NCI-H2171 treated with DMSO at 0.1 percent for 48 hours (cell line): Measurements from ENCODE around the gene COPZ1.
"Not testable (repeated sequence)": the region's sequence is repeated elsewhere in the genome, so short reads cannot be mapped to it uniquely, and the experiment has no call there.

ENCODE experiments used
- DNase-seq: peaks from one replicate; lab custom pipeline; 2025; lab: John Stamatoyannopoulos, UW

Gene COPZ1

DNA sequence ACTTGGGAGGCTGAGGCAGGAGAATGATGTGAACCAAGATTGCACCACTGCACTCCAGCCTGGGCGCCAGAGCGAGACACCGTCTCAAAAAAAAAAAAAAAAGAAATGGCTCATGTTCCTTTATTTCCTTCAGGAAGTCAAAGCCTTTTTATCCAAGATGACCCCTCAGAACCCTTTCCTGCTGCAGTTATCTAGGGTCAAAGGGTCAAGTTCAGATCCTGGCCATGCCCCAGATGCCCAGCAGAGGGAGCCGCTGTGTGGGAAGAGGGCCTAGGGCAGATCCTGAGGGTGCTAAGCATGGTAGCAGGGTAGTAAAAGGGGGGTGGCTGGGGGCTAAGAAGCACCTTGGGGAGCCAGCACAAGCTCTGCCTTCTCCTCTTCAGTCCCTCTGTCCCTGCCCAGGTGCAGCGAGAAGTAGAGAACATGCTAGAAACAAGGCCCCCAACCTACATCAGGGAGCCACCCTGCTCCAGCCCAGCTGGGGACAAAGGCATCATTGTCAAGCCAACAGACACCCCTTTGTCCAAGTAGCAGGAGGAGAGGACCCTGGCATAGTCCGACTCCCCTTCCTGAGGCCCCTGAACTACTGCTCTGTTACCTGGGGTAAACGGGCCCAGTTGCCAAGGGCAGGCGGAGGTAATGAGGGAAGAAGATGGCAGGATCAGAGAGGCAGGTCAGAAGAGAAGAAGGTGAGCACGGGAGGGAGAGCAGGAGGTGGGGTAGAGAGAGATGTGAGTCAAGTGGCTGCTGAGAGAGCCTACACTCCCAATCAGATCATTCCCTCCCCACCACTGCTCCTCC lies 30.6 kb upstream of the COPZ1 start:
- no peak for DNase-seq

DNA sequence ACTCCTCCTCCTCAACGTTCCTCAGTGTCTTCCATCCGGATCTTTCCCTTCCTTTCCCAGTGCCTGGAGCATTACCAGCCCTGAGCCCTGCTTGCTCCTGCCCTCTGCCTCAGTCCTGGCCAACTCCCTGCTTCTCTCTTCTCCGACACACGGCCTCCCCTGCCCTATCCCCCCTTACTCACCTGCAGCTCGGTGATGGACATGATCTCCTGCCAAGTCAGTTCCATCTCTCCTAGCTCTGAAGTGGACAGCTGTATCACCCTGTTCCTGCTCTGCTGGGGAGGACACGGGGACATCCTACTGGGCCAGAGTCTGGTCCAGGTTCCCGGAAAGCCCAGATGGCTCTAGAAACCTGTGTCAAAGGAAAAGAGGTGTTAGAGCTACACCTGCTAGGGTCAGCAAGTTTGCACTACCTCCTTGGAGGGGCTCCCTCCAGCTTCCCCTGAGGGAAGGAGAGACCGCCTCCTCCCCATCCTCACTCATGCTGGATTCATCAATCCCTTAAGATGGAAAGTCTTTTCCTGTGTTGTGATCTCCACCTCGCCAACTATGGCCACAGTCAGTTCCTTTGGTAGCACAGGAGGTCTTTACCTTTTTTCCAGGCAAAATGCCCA lies 29.9 kb upstream of the COPZ1 start:
- no peak for DNase-seq

DNA sequence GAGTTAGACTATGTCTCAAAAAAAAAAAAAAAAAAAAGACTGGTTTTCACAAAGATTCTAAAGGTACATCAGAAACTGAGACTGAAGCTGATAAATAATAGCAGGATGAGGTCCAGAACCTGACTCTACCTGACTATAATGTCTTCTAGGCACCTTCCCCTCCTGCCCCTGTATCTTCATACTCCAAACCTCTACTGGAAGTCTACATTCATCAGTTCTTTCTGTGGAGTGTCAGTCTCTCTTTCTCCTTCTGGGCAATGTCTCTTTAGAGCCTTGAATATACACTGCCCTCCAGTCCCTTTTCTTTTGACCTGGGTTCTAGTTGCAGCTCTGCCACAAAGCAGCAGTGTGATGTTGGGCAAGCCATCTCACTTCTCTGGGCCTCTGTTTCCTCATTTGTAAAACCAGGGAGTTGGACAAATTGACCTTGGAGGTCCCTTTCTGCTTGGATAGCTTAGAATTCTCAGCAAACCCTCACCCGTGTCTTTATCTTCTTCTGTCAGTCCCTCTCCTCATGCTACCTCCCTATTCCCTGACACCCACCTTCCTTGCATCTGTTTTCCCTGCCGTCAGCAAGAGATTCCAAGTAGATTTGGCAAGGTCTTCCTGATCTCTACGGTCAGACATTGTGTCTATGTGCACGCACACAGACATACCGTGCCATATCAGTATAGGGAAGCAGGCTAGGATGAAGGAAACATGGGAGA lies 28.4 kb upstream of the COPZ1 start:
- DNase-seq, result no peak

DNA sequence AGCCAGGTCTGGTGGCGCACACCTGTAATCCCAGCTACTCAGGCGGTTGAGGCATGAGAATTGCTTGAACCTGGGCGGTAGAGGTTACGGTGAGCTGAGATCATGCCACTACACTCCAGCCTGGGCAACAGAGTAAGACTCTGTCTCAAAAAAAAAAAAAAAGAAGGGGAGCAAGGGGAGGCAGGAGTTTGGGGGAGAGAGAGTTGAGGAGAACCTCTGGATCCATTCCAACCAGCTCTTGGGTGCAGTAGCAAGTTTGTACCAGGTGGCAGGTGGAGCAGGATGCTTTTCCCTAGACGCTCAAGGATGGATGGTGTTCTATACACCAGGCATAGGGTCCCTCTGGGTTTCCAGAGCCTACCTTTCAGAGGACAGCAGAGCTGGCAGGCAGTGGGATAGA lies 26.0 kb upstream of the COPZ1 start:
- DNase-seq, result no peak

DNA sequence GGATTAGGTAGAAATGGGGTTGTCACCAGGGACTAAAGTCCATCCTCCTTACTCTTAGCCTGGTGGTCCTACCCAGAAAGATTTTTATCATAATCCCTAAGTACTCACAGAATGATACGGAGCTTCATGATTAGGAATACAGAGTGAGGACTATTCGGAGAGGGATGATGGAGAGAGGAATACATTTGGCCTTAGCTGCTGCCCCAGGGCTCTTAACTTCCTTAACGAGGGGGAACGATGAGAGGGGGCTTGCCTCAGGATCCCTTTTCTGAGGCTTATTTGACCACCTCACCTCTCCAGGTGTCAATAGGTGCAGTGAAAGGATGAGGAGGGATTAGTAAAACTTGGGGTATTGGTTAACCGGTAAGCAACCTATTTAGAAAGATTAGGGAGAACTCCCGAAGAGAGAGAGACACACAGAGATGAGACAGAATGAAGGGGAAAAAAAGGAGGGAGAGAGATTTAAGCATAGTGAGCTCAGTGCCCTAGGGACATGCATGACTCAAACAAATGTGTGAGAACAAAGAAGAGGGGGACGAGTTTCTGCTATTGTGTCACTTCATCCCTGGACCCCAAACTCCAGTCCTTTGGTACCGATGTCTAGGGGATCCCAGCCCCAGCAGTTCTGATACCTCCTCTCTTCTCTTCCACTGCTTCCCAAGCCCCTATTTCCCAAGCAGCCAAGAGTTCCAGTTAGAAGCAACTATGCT lies 25.3 kb upstream of the COPZ1 start:
- DNase-seq, result no peak

DNA sequence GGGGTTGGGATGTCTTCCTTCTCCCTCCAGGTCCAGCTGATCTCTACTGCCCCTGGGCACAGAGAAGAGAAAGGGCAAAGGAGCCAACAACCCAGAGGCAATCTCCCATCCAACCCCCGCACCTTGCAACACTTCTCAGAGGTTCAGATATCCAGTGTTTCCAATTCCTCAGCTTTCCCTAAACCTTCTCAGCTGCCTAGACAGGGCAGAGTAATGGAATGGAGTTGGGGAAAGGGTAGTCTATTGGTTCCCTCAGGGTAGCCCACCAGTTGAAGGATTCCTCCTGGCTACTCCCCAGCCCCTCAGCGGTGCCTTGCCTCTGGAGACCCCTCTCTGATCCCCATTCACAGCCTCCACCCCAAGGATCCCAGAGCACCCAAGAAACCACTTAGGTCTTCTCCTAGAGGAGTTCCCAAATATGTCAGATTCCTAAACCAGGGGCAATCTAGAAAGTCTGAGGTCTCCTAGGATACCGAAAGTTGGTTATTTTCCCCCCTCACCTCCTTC lies 24.7 kb upstream of the COPZ1 start:
- DNase-seq, result no peak

DNA sequence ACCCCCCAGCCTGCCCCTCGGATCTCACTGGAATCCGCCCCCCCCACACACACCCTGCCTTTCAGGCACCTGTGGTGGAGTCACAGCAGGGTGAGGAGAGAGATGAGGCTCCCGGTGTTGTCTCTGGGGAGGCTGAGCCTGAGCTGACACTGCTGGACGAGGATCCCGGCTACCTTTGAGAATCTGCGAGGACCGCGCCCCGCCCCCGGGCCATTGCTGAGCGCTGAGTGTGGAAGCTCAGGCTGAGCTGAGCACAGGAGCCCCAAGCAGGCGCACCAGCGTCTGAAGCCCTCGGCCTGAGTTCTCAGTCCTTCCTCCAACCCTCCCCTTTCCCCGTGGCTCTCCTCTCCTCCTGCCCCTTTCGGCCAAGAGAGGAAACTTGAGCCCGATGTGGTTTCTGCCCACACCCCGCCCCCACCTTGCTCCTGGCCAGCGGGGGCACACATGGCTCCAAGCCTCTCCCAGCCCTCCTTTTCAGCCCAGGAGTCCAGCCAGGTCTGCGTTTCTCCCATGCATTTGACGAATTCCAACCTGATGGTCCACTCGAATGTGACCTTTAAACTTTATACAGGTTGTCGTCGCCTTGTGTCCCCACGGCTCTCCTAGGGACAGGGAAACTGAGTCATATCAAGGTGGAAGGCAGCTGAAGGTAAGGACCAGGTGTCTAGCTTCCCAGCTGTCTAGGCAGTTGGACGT lies 24.1 kb upstream of the COPZ1 start, which contains the start of gene NFE2:
TSS of gene NFE2 (minus strand) at position 284 of the 696 bp plus-strand sequence. CDS start 5,767 bp downstream, outside the sequence.
- DNase-seq, result no peak

DNA sequence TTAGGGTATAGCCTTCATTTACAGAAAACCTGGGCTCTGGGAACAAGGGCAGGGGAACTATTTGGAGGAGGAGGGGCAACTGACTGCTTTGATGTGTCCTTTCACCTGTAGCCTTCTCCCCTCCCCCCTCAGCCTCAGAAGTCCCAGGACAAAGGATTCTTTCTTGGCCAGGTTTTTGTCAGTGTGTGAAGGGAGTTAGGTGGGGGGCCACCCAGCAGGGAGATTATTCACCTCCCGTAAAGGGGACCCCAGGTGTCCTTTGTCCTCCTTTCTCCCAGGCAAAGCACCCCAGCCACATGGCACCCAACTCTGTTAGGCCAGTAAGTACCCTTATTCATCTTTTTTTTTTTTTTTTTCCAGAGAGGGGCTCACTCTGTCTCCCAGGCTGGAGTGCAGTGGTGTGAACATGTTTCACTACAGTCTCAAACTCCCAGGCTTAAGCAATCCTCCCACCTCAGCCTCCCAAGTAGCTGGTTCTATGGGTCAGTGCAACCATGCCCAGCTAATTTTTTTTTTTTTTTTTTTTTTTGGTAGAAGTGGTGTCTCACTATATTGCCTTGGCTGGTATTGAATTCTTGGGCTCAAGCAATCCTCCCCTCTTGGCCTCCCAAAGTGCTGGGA lies 23.4 kb upstream of the COPZ1 start:
- no peak for DNase-seq

DNA sequence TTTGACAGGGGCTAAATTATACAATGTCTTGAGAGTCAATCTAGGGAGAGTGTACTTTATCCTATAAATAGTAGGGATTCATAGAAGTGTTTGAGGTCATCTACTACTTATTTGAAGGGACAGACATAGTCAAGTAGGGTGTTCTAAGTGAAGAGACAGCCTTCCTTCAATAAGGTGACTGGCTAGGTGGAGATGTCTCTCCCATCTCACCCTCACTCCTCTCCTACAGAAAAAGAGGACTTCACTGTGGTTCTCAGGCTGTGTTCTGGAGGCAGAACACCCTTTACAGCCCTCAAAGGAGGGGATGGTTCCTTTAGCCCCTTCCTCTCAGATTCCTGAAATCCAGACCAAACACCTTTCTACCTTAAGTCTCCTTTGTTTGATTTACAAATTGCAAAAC lies 21.3 kb upstream of the COPZ1 start:
- DNase-seq, result no peak

DNA sequence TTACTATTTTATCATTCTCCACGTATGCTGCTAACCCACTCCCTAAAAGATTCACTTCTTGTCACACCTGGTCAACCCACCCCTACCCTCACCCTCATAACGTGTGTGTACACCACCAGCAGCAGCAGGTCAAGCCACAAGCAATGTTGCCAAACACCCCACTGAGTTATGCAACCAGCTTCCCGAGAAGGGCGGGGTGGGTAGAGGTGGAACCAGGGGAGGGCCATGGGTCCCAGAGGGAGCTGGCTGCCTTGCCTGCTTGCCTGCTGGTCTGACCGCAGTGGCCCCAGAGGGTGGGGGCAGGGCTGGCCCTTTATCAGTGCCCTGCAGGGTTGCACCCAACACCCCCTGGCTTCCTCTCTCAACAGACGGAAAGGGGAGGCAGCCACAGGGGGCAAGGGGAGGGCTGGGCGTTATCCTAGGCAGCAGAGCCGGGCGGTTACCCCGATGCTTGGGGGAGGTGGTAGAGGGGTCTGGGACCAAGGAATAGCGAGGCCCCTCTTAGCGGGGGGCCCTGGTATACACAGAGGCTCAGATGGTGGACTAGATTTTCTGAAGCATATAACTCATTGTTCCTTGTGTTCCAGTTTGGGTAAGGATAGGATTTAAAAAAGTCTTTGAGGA lies 20.6 kb upstream of the COPZ1 start:
- DNase-seq, result no peak

DNA sequence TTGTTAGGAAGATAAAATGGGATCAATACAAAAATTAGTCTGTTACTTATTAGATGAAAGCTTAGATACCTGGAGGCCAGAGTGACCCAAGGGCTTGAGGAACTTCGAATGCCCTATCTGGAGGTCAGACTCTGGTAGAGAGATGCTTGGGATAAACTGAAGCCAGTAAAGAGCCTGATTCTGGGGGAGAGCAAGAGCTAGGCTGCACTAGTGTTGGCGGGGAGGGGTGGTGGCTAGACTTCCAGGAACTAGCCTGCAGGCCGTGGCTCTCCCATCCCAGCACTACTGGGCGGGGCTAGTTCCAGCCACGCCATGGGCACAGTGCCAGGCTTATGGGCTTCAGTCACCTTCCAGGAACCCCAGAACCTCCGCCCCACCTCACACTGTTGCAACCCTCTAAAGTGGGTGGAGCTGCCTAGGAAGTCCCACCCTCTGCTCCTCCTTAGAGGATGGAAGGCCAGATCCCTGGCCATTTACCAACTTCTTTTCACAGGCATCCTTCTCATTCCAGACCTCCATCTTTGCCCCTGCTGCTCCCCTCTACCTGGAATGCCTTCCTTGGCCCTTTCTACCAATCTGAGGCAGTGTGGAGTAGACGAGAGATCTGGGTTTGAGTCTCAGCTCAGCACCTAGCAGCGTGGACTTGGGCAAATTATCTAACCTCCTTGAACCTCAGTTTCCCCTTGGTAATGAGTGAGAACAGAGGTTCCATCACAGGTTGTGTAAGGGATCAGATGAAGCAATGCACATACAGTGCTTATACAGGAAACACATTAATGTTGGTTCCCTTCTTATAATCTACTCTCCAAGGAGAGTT lies 17.8 kb upstream of the COPZ1 start:
- DNase-seq, result no peak

DNA sequence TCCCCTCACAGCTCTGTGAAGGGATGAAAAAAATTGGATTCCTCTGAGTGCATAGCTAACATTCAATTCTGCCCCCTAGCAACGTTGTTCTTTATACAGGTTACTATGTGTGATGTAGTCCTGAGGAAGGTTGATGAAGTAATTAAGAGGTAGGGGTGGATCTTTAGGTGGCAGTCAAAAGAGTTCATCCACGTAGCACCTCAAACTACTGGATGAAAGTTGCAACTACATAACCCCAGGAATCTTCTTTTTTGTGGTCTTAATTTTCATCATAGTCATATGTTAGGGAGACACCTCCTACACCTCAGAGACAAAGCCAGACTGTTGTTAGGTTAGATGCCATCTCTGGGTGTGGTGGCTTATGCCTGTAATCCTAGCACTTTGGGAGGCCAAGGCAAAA lies 13.9 kb upstream of the COPZ1 start:
- no peak for DNase-seq

DNA sequence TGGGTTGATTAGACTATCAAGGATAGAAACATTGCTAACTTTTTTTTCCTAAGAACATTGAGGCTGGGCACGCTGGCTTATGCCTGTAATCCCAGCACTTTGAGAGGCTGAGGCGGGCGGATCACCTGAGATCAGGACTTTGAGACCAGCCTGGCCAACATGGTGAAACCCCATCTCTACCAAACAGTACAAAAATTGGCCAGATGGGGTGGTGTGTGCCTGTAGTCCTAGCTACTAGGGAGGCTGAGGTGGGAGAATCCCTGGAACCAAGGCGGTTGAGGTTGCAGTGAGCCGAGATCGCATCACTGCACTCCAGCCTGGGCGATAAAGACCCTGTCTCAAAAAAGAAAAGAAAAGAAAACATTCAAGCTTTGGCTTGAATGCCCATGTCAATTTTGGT lies 12.6 kb upstream of the COPZ1 start:
- DNase-seq, result not testable (repeated sequence)

DNA sequence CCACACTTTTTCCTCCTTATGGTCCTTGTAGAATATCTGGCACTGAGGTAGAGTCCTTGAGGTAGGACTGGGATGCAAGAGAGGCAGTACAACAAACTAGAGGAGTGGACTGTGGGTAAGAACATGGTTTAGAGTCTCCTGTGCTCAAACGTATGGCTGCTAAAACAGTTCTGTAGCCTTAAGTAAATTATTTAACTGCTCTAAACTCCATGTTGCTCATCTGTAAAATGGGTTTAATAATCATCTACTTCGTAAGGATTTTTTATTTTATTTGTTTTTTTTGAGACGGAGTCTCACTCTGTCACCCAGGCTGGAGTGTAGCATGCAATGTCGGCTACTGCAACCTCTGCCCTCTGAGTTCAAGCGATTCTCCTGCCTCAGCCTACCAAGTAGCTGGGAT lies 3.6 kb upstream of the COPZ1 start:
- DNase-seq, result no peak

DNA sequence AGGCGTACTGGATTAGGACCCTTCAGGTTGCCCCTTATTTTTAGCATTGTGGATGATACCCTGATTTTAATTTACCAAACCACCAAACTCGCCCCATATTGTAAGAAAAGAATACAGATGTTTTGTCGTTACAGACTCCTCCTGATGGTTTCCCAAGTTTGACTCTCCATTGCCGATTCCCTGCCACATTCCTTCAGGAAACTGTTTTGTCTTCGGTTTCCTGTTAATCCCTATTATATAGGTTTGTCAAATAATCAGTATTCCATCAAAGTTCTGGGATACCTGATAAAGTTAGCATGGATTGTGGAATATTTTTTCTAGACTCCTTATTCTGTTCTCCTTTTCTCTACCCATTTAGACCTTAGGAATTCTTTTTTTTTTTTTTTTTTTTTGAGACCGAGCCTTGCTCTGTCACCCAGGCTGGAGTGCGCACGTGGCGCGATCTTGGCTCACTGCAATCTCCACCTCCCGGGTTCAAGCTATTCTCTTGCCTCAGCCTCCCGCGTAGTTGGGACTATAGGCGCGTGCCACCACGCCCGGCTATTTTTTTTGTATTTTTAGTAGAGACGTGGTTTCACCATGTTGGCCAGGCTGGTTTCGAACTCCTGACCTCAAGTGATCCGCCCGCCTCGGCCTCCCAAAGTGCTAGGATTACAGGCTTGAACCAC lies 645 bp downstream of the COPZ1 start:
- DNase-seq, result not testable (repeated sequence)

DNA sequence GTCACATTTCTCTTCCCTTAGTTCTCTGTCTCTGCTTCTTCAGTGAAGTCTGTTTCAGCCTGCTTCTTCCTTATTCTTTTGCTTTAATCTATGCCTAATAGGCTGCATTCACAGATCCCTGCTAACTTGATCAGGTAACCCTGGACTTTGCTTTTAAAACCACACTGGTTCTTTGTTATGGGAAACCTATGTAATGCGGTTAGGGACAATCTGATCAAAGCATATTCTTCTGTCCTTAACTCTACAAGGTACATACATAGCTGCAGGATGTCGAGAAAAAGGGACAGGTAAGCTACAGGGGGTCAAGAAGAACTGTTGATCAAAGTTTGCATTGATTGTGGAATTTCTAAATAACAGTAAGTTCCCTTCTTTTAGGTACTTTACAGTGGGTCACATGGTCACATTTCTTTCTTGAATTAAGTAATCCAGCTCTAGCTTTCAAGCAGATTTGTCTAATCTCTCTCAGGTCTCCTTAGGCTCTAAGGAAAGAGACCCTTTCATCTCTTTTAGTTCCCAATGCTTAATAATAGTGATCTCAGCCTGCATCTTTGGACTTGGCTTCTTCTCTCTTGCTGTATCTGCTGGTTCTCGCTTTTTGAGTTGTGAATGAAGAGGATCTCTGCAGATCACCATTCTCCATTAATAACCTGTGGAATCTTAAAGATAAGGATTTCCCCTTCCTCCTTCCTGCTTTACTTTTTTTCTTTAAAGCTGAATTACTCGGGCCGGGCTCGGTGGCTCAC lies 3.8 kb downstream of the COPZ1 start:
- DNase-seq, result no peak

DNA sequence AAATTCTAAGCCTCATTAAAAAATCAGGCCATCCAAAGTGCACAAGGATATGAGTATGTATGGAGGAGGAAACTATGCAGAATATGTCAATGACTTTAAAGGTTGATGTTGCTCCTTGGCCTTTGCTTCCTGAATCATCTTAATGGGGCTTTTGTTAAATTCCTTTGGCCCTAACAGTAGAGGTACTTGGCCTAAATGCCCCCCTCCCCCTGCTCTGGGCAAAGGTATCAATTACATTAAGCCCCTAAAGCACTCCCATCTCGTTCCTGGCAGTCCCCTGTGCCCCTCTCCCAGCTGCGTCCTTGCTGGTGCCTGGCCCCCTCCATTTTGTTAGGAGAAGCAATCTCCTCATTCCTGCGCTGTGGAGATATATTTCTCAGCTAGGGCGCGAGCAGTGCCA lies 4.8 kb downstream of the COPZ1 start:
- DNase-seq, result no peak

DNA sequence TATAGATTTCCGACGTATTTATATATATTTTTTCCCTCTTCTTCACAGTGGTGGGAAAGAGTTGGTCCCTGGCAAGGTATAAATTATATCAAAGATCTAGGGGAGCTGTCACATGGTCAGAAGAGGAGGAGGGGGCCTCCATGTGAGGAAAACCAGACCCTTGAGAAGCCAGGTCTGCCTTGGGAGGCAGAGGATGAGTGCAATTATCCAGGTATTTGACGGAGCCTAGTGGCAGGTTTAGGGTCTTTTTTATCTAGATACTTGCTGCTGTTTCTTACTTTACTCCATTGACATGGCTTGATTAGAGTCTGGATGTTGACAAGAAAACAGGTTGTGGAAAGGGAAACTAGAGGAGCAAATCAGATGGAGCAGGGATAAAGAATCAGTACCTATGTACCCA lies 5.5 kb downstream of the COPZ1 start:
- DNase-seq, result no peak

DNA sequence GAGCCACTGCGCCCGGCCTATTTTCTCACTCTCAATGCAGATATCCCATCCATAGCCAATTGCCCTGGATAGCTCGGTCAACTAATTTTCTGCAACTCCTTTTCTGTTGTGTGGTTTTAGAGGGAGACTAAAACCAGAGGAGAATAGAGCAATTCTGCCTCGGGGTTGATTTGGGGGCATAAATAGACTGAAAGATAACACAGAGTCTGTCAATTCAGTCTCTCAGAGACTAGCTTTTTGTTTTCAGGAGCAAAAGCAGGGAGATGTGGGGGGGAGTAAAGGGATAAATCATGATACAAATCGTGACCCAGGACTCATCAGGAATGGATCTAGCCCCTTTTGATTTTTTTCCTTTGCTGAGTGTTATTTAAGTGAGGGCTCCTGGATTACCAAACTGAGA lies 6.5 kb downstream of the COPZ1 start:
- DNase-seq, result no peak
